ENCODE data around the gene PARP15.
A peak's percentile ranks its signal among the peaks of the same experiment; 100 is the strongest.
"Not testable (repeated sequence)": the region's sequence is repeated elsewhere in the genome, so short reads cannot be mapped to it uniquely, and the experiment has no call there.

Gene PARP15

GRCh38 chr3:122621112-122621511, 43.7 kb downstream of the PARP15 start:
- DNase-seq, result no peak

GRCh38 chr3:122623031-122623829, 45.8 kb downstream of the PARP15 start:
- no peak for DNase-seq

- DNase-seq, result no peak
Measured at GRCh38 chr3:122626515-122627180, 49.2 kb downstream of the PARP15 start.

GRCh38 chr3:122627301-122627700, 49.9 kb downstream of the PARP15 start:
- no peak for DNase-seq

GRCh38 chr3:122628567-122628966, 51.1 kb downstream of the PARP15 start:
- no peak for DNase-seq

- DNase-seq, result no peak
Measured at GRCh38 chr3:122629763-122630162, 52.3 kb downstream of the PARP15 start.

GRCh38 chr3:122635789-122636188, 58.3 kb downstream of the PARP15 start:
- DNase-seq, result no peak

- DNase-seq, result no peak
Measured at GRCh38 chr3:122636697-122637096, 59.2 kb downstream of the PARP15 start.

GRCh38 chr3:122640437-122640999, 63.1 kb downstream of the PARP15 start:
- no peak for DNase-seq

GRCh38 chr3:122642935-122643334, 65.5 kb downstream of the PARP15 start:
- no peak for DNase-seq

GRCh38 chr3:122646146-122646988, 68.9 kb downstream of the PARP15 start:
- DNase-seq, result no peak

- DNase-seq, result not testable (repeated sequence)
Measured at GRCh38 chr3:122651233-122651907, 73.9 kb downstream of the PARP15 start.

- not testable (repeated sequence) for DNase-seq
Measured at GRCh38 chr3:122651962-122652361, 74.5 kb downstream of the PARP15 start.

- not testable (repeated sequence) for DNase-seq
Measured at GRCh38 chr3:122658336-122658735, 80.9 kb downstream of the PARP15 start.

GRCh38 chr3:122660297-122660974, 83.0 kb downstream of the PARP15 start:
- DNase-seq, result no peak

GRCh38 chr3:122661633-122662032, 84.2 kb downstream of the PARP15 start:
- DNase-seq, result peak in 1 of 2 donors; percentile 17

- no peak for DNase-seq
Measured at GRCh38 chr3:122662505-122662904, 85.1 kb downstream of the PARP15 start.

- no peak for DNase-seq
Measured at GRCh38 chr3:122665226-122665786, 87.9 kb downstream of the PARP15 start.

GRCh38 chr3:122665881-122666280, 88.4 kb downstream of the PARP15 start:
- DNase-seq, result no peak

GRCh38 chr3:122668930-122669730, 91.7 kb downstream of the PARP15 start:
- peak; percentile 33 to 52 for DNase-seq

- no peak for DNase-seq
Measured at GRCh38 chr3:122671553-122671952, 94.1 kb downstream of the PARP15 start.
